Coronary artery (tissue), 2 donors: ENCODE data around the gene ACOT8.

ENCODE experiments used
- DNase-seq: peaks from one replicate; pipeline ENCODE4 v3.0.0-alpha.2; 2017; ENCODE audit warnings: low spot score
- H3K27ac ChIP-seq, 2 donors: fragments of 200-600 bp; sonication (generic); one replicate each; pipeline ENCODE4 v1.5.1; 2016 to 2019
- H3K4me3 ChIP-seq: fragments of 200-600 bp; sonication (generic); 2 replicates; pipeline ENCODE4 v1.5.1; 2016; ENCODE audit warnings: mild to moderate bottlenecking, moderate library complexity
- TF ChIP-seq, protein P1 (sequence below): fragments of 200-600 bp; sonication (generic); IDR thresholded peaks from one replicate; pipeline ENCODE4 v1.5.1; 2019; ENCODE audit warnings: antibody characterized with exemption

Gene ACOT8

DNA sequence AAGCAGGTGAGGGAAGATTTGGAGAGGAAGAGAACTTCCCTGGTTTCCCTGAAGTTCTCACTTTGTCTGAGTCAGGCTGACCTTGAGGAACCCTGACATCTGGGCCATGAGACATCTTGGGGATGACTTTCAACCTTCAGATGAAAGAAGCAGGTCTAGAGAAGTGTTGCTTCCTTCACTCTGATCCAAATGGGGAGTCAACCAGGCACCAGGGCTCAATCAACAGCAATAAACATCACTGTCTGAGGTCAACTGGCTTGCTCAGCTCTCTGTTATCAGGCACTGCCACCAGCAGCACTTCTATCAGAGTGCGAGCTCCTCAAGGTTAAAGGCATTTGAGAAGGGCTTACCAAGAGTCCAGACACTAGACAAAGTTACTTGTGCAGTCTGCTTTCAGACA lies 6.3 kb downstream of the ACOT8 start:
- Histone ChIP-seq H3K27ac (no peak overlapping the region), H3K4me3 (no peak overlapping the region)
- TF ChIP-seq, protein P1, sequence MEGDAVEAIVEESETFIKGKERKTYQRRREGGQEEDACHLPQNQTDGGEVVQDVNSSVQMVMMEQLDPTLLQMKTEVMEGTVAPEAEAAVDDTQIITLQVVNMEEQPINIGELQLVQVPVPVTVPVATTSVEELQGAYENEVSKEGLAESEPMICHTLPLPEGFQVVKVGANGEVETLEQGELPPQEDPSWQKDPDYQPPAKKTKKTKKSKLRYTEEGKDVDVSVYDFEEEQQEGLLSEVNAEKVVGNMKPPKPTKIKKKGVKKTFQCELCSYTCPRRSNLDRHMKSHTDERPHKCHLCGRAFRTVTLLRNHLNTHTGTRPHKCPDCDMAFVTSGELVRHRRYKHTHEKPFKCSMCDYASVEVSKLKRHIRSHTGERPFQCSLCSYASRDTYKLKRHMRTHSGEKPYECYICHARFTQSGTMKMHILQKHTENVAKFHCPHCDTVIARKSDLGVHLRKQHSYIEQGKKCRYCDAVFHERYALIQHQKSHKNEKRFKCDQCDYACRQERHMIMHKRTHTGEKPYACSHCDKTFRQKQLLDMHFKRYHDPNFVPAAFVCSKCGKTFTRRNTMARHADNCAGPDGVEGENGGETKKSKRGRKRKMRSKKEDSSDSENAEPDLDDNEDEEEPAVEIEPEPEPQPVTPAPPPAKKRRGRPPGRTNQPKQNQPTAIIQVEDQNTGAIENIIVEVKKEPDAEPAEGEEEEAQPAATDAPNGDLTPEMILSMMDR: no peak
- DNase-seq: no peak

DNA sequence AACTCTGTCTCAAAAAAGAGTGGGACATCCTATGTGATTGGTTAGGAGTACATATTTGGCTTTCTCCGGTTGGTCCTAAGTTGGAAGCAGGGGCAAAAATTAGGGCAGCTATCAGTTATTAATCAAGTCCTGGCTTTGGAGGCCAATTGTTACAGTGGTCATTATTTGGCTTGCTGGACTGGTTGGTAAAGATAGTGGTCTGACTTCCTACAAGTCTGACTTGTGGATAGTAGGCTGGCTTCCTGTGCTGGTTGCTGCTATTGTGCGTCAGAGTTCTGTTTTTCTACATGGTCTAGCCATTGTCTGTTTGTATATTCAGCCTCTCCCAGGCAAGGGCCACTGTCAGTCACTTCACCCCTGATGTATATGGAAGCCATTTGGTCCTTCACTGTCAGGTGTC lies 7.0 kb downstream of the ACOT8 start:
- H3K27ac ChIP-seq: no peak overlapping the region
- H3K4me3 ChIP-seq: no peak overlapping the region
- DNase-seq: no peak
- TF ChIP-seq, protein P1: no peak

DNA sequence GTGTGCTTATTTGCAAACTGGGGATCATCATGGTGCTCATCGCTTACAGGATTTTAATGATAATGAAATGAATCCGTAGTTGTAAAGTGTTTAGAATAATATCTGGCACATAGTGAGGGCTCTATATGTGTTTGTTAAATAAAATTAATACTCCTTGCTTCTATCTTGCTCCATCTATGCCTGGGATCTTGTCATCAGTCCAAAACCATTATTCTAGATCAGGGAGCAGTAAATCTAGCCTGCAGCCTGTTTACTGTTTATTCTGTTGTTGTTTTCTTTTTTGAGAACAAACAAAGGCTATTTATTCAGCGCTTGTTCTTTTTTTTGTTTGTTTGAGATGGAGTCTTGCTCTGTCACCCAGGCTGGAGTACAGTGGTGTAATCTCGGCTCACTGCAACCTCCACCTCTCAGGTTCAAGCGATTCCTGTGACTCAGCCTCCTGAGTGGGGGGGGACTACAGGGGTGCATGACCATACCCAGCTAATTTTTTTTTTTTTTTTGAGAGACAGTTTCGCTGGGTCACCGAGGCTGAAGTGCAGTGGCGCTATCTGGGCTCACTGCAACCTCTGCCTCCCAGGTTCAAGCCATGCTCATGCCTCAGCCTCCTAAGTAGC lies 8.1 kb downstream of the ACOT8 start:
- Histone ChIP-seq H3K4me3 (no peak overlapping the region), H3K27ac (no peak overlapping the region)
- TF ChIP-seq, protein P1: no peak
- DNase-seq: no peak

DNA sequence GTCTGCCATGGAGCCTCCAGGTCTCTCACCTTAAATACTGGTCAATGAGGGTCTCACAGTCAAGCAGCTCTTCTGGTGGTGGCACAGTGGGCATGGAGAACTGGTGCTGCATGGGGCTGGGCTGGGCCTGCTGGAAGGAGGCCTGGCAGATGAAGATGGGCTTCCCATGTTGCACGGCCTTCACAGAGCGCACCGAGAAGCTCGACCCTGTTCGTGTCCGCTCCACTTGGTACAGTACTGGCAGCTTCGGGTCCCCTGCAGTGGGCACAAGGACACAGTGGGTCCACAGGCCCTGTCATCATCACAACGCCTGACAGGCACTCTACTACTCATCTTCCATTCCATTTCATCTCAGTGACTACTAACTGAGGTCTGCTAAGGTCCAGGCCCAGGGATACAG lies 8.8 kb downstream of the ACOT8 start:
- no peak for DNase-seq
- Histone ChIP-seq H3K27ac (no peak overlapping the region), H3K4me3 (no peak overlapping the region)
- TF ChIP-seq, protein P1: no peak

DNA sequence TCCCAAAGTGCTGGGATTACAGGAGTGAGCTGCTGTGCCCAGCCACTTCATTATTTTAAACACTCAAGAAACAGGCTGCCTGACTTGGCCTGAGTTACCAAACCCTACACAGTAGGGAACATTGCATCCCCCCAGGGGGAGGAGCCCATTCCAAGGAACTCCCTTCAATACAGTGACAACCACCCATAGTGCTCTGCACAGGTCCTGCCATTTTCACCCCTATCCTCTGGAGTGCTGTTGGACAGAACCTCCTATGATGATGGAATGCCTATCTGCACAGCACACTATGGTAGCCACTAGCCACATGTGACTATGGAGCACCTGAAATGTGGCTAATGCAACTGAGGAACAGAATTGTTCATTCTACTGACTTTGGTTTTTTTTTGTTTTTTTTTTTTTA lies 11.7 kb downstream of the ACOT8 start:
- no peak for DNase-seq
- TF ChIP-seq, protein P1: no peak
- no peak overlapping the region for H3K4me3 ChIP-seq
- no peak overlapping the region for H3K27ac ChIP-seq

DNA sequence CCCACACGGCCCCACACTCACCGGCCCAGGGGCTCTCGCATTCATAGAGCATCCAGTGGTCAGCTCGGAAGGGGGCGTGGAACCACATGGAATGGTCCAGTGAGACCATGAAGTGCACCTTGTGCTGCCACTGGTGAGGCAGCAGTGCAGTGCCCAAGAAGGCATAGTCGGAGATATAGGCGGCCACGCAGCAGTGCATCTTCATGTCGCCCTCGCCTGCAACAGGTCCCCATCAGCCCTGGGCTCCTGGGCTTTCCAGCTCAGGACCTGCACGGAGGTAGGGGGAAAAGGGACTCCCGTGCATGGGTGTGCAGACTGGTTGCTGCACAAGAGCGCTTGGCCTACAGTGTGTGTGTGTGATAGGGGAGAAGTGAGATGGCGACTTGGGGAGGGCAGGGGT lies 13.7 kb downstream of the ACOT8 start:
- Histone ChIP-seq H3K27ac (no peak overlapping the region), H3K4me3 (no peak overlapping the region)
- no peak for DNase-seq
- TF ChIP-seq, protein P1: no peak

DNA sequence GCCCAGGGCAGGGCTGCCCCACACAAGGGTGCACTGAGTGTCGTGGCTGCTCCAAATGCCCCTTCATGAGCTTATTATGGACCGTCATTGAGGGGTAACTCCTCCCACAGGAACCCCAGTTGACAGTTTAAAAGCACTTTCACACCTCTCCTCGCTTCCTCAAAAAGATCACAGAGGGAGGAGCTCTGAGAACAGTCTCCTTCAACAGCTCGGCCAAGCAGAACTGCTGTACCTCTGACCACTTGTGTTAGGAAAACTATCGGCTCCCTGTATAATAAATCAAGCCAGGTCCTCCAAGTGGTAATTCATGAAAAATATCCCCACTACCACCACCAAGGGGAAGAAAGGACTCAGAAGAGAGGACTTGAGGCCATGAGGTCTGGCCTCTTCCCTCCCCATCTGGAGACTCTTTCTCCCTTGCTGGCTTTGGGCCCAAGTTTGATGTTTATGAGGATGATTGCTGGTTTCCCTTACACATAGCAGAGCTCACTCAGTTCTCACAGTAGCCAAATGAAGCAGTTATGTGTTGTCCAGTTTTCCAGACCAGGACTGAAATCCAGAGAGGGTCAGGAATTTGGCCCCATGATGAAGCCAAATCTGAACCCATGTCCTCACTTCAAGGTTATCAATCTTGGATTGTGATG lies 14.9 kb downstream of the ACOT8 start:
- peak overlapping the region in 1 of 2 donors; percentile 43 for H3K27ac ChIP-seq
- no peak overlapping the region for H3K4me3 ChIP-seq
- TF ChIP-seq, protein P1: no peak
- no peak for DNase-seq
